Measurements from ENCODE around the gene CKAP5.
A peak's percentile ranks its signal among the peaks of the same experiment; 100 is the strongest.

Gene CKAP5

GRCh38 chr11:46845440-46845739 lies 690 bp downstream of the CKAP5 start:
- Mint-ChIP-seq H3K27me3 (no peaks in the 10 kb centered on the region), H3K9me3 (no peaks in the 10 kb centered on the region), H3K36me3 (ENCODE audit: insufficient read depth) (peaks cover 9% of the 10 kb centered on the region), H3K27ac (ENCODE audit: low read depth) (peak overlapping the region; percentile 96), H3K4me1 (peaks cover 39% of the 10 kb centered on the region), H3K4me3 (peak overlapping the region; percentile 99)
- DNase-seq (ENCODE audit: low spot score in 2 of 2) (no peak), ATAC-seq (replicated peaks; ENCODE audit: extremely low read depth, poor library complexity, severe bottlenecking) (no peak)

GRCh38 chr11:46840116-46840515 lies 6.0 kb downstream of the CKAP5 start:
- Mint-ChIP-seq H3K27me3 (no peaks in the 10 kb centered on the region), H3K9me3 (no peaks in the 10 kb centered on the region), H3K36me3 (ENCODE audit: insufficient read depth) (peaks cover 4% of the 10 kb centered on the region), H3K27ac (ENCODE audit: low read depth) (no peak overlapping the region), H3K4me3 (no peak overlapping the region), H3K4me1 (peaks cover 60% of the 10 kb centered on the region)
- ATAC-seq (replicated peaks; ENCODE audit: extremely low read depth, poor library complexity, severe bottlenecking) (no peak), DNase-seq (ENCODE audit: low spot score in 2 of 2) (no peak)

GRCh38 chr11:46838501-46838900 lies 7.6 kb downstream of the CKAP5 start:
- Mint-ChIP-seq H3K9me3 (no peaks in the 10 kb centered on the region), H3K27ac (ENCODE audit: low read depth) (no peak overlapping the region), H3K27me3 (no peaks in the 10 kb centered on the region), H3K4me3 (no peak overlapping the region), H3K4me1 (peaks cover 51% of the 10 kb centered on the region), H3K36me3 (ENCODE audit: insufficient read depth) (peaks cover 4% of the 10 kb centered on the region)
- DNase-seq (ENCODE audit: low spot score in 2 of 2): no peak
- ATAC-seq (replicated peaks; ENCODE audit: extremely low read depth, poor library complexity, severe bottlenecking): no peak

- H3K27ac Mint-ChIP-seq (ENCODE audit: low read depth): no peak overlapping the region
- no peak overlapping the region for H3K4me3 Mint-ChIP-seq
- H3K4me1 Mint-ChIP-seq: peaks cover 48% of the 10 kb centered on the region
- H3K27me3 Mint-ChIP-seq: no peaks in the 10 kb centered on the region
- no peaks in the 10 kb centered on the region for H3K9me3 Mint-ChIP-seq
- DNase-seq (ENCODE audit: low spot score in 2 of 2): no peak
- peaks cover 2% of the 10 kb centered on the region for H3K36me3 Mint-ChIP-seq (ENCODE audit: insufficient read depth)
- ATAC-seq (replicated peaks; ENCODE audit: extremely low read depth, poor library complexity, severe bottlenecking): no peak
Observed at GRCh38 chr11:46837860-46838259, 8.2 kb downstream of the CKAP5 start.

GRCh38 chr11:46836870-46837269 lies 9.2 kb downstream of the CKAP5 start:
- Mint-ChIP-seq H3K9me3 (no peaks in the 10 kb centered on the region), H3K36me3 (ENCODE audit: insufficient read depth) (peaks cover 2% of the 10 kb centered on the region), H3K4me1 (peaks cover 43% of the 10 kb centered on the region), H3K27ac (ENCODE audit: low read depth) (no peak overlapping the region), H3K4me3 (no peak overlapping the region), H3K27me3 (no peaks in the 10 kb centered on the region)
- ATAC-seq (replicated peaks; ENCODE audit: extremely low read depth, poor library complexity, severe bottlenecking): no peak
- DNase-seq (ENCODE audit: low spot score in 2 of 2): no peak

- no peak for ATAC-seq (replicated peaks; ENCODE audit: extremely low read depth, poor library complexity, severe bottlenecking)
- Mint-ChIP-seq H3K4me1 (peaks cover 46% of the 10 kb centered on the region), H3K36me3 (ENCODE audit: insufficient read depth) (peaks cover 4% of the 10 kb centered on the region), H3K27me3 (no peaks in the 10 kb centered on the region), H3K27ac (ENCODE audit: low read depth) (no peak overlapping the region), H3K9me3 (no peaks in the 10 kb centered on the region), H3K4me3 (no peak overlapping the region)
- no peak for DNase-seq (ENCODE audit: low spot score in 2 of 2)
Observed at GRCh38 chr11:46836431-46836830, 9.6 kb downstream of the CKAP5 start.

GRCh38 chr11:46835897-46836296 lies 10.2 kb downstream of the CKAP5 start:
- no peak for ATAC-seq (replicated peaks; ENCODE audit: extremely low read depth, poor library complexity, severe bottlenecking)
- no peaks in the 10 kb centered on the region for H3K9me3 Mint-ChIP-seq
- H3K27ac Mint-ChIP-seq (ENCODE audit: low read depth): no peak overlapping the region
- peaks cover 4% of the 10 kb centered on the region for H3K36me3 Mint-ChIP-seq (ENCODE audit: insufficient read depth)
- DNase-seq (ENCODE audit: low spot score in 2 of 2): no peak
- H3K4me1 Mint-ChIP-seq: peaks cover 50% of the 10 kb centered on the region
- no peaks in the 10 kb centered on the region for H3K27me3 Mint-ChIP-seq
- no peak overlapping the region for H3K4me3 Mint-ChIP-seq

- Mint-ChIP-seq H3K9me3 (no peaks in the 10 kb centered on the region), H3K4me1 (peaks cover 50% of the 10 kb centered on the region), H3K27ac (ENCODE audit: low read depth) (no peak overlapping the region), H3K4me3 (no peak overlapping the region), H3K27me3 (no peaks in the 10 kb centered on the region), H3K36me3 (ENCODE audit: insufficient read depth) (peaks cover 6% of the 10 kb centered on the region)
- DNase-seq (ENCODE audit: low spot score in 2 of 2) (no peak), ATAC-seq (replicated peaks; ENCODE audit: extremely low read depth, poor library complexity, severe bottlenecking) (no peak)
Observed at GRCh38 chr11:46834821-46835220, 11.3 kb downstream of the CKAP5 start.

GRCh38 chr11:46832511-46833214 lies 13.4 kb downstream of the CKAP5 start:
- DNase-seq (ENCODE audit: low spot score in 2 of 2): no peak
- H3K9me3 Mint-ChIP-seq: no peaks in the 10 kb centered on the region
- no peak overlapping the region for H3K27ac Mint-ChIP-seq (ENCODE audit: low read depth)
- H3K36me3 Mint-ChIP-seq (ENCODE audit: insufficient read depth): peaks cover 6% of the 10 kb centered on the region
- ATAC-seq (replicated peaks; ENCODE audit: extremely low read depth, poor library complexity, severe bottlenecking): no peak
- H3K4me1 Mint-ChIP-seq: peaks cover 43% of the 10 kb centered on the region
- no peaks in the 10 kb centered on the region for H3K27me3 Mint-ChIP-seq
- no peak overlapping the region for H3K4me3 Mint-ChIP-seq

- no peak for DNase-seq (ENCODE audit: low spot score in 2 of 2)
- Mint-ChIP-seq H3K27ac (ENCODE audit: low read depth) (no peak overlapping the region), H3K4me3 (no peak overlapping the region), H3K36me3 (ENCODE audit: insufficient read depth) (peaks cover 5% of the 10 kb centered on the region), H3K4me1 (peaks cover 38% of the 10 kb centered on the region), H3K9me3 (no peaks in the 10 kb centered on the region), H3K27me3 (no peaks in the 10 kb centered on the region)
- ATAC-seq (replicated peaks; ENCODE audit: extremely low read depth, poor library complexity, severe bottlenecking): no peak
Observed at GRCh38 chr11:46827995-46828394, 18.1 kb downstream of the CKAP5 start.

GRCh38 chr11:46826310-46827044 lies 19.6 kb downstream of the CKAP5 start:
- Mint-ChIP-seq H3K27ac (ENCODE audit: low read depth) (peak overlapping the region; percentile 51), H3K4me3 (peak overlapping the region; percentile 72), H3K36me3 (ENCODE audit: insufficient read depth) (peaks cover 4% of the 10 kb centered on the region), H3K27me3 (no peaks in the 10 kb centered on the region), H3K4me1 (peaks cover 31% of the 10 kb centered on the region), H3K9me3 (no peaks in the 10 kb centered on the region)
- ATAC-seq (replicated peaks; ENCODE audit: extremely low read depth, poor library complexity, severe bottlenecking) (peak; percentile 100), DNase-seq (ENCODE audit: low spot score in 2 of 2) (peak; percentile 41 to 49)

GRCh38 chr11:46808799-46809431 lies 37.2 kb downstream of the CKAP5 start:
- no peaks in the 10 kb centered on the region for H3K9me3 Mint-ChIP-seq
- H3K36me3 Mint-ChIP-seq (ENCODE audit: insufficient read depth): peaks cover 38% of the 10 kb centered on the region
- no peak overlapping the region for H3K27ac Mint-ChIP-seq (ENCODE audit: low read depth)
- no peaks in the 10 kb centered on the region for H3K27me3 Mint-ChIP-seq
- no peak for ATAC-seq (replicated peaks; ENCODE audit: extremely low read depth, poor library complexity, severe bottlenecking)
- no peaks in the 10 kb centered on the region for H3K4me1 Mint-ChIP-seq
- no peak overlapping the region for H3K4me3 Mint-ChIP-seq
- no peak for DNase-seq (ENCODE audit: low spot score in 2 of 2)

Measured in central memory CD8-positive, alpha-beta T cell (primary cell).